ENCODE results near the gene SRD5A1. TPM values are rescaled to one million over a fixed set of nuclear protein-coding genes. Genes with fewer than 3 reads are reported as not detected.
A peak's percentile ranks its signal among the peaks of the same experiment; 100 is the strongest.

The SRD5A1 gene
- total and polyA plus RNA-seq, 11 donors = 0.80 to 6.7 (median 3.8) TPM

DNA sequence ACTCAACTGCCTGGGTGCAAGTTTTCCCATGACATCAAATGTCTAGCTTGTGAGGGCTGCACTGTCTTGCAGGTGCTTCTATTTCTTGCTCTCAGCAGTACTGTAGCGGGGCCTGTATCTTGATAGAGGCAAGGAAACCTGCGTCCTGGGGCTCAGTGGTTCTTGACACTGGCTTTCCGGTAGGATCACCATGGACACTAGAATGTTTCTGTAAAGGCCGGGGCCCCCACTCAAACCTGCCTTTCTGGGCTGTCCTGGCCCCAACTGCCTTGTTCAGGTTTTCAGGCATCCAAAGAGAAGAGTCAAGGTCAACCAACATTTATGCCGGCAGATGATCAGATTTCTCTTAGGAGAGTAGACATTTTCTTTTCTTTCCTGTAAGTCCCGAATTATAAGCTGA is 53.3 kb downstream of the SRD5A1 start:
- Histone ChIP-seq H3K4me1 (peaks cover 0 to 5% (median 0%) of the 10 kb centered on the region in 12 donors), H3K27me3 (peaks cover 0 to 20% (median 0%) of the 10 kb centered on the region in 9 donors), H3K9me3 (no peaks in the 10 kb centered on the region), H3K36me3 (no peaks in the 10 kb centered on the region), H3K27ac (no peak overlapping the region), H3K4me3 (peak overlapping the region in 3 of 12 donors; percentile 36 to 42 (median 36))
- WGBS, 4 donors = 49 to 53% (median 51%) methylated on average over 6 of the region's 6 CpGs
- intact Hi-C loops (cut with DNase I) = no loop called here
- DNase-seq = no peak
- TF ChIP-seq, protein P1, sequence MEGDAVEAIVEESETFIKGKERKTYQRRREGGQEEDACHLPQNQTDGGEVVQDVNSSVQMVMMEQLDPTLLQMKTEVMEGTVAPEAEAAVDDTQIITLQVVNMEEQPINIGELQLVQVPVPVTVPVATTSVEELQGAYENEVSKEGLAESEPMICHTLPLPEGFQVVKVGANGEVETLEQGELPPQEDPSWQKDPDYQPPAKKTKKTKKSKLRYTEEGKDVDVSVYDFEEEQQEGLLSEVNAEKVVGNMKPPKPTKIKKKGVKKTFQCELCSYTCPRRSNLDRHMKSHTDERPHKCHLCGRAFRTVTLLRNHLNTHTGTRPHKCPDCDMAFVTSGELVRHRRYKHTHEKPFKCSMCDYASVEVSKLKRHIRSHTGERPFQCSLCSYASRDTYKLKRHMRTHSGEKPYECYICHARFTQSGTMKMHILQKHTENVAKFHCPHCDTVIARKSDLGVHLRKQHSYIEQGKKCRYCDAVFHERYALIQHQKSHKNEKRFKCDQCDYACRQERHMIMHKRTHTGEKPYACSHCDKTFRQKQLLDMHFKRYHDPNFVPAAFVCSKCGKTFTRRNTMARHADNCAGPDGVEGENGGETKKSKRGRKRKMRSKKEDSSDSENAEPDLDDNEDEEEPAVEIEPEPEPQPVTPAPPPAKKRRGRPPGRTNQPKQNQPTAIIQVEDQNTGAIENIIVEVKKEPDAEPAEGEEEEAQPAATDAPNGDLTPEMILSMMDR (IDR thresholded peaks at IDR 0.05) = no peak
- no peak for TF ChIP-seq POLR2A (IDR thresholded peaks at IDR 0.05)
- ATAC-seq = no peak

DNA sequence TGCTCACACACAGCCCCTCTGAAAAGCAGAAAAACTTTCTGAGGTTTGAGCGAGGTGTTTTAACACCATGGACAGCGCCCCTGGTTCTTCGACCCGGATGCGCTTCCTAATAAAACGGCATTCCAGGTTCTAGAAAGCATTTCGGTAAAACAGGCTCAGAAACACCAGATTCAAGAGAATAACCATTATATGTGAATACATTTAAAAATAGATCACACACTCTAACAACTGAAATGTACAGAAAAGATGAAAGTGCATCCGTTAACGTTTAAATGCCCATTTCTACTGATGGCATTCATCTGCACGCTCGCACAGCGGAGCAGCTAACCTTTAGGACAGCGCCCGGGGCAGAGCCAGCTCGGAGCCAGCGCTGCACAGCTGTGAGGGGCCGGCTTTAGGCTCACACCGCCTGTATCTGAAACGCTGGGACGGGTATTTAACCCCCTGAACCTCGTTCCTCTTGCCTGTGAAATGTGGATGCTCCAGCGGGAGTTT is 53.7 kb downstream of the SRD5A1 start:
- H3K4me3 ChIP-seq = peak overlapping the region in 10 of 12 donors; percentile 32 to 55 (median 38)
- no peaks in the 10 kb centered on the region for H3K36me3 ChIP-seq
- TF ChIP-seq, protein P1 (IDR thresholded peaks at IDR 0.05) = no peak
- TF ChIP-seq POLR2A (IDR thresholded peaks at IDR 0.05) = no peak
- no peak for DNase-seq
- no peak overlapping the region for H3K27ac ChIP-seq
- H3K9me3 ChIP-seq = no peaks in the 10 kb centered on the region
- peaks cover 0 to 21% (median 0%) of the 10 kb centered on the region in 9 donors for H3K27me3 ChIP-seq
- WGBS, 4 donors = 1 to 3% (median 2%) methylated on average over 22 of the region's 22 CpGs
- intact Hi-C loops (cut with DNase I) = no loop called here
- ATAC-seq = peak; percentile 67 to 82 (median 74)
- H3K4me1 ChIP-seq = peaks cover 0 to 5% (median 0%) of the 10 kb centered on the region in 12 donors

GRCh38 chr5:6687505-6687904 is 54.3 kb downstream of the SRD5A1 start:
- TF ChIP-seq, protein P1 (IDR thresholded peaks at IDR 0.05) = no peak
- no peak for TF ChIP-seq POLR2A (IDR thresholded peaks at IDR 0.05)
- H3K4me3 ChIP-seq = peak overlapping the region in 4 of 12 donors; percentile 36 to 53 (median 43)
- no peak for ATAC-seq
- H3K36me3 ChIP-seq = no peaks in the 10 kb centered on the region
- H3K9me3 ChIP-seq = no peaks in the 10 kb centered on the region
- intact Hi-C loops (cut with DNase I) = no loop called here
- peaks cover 0 to 5% (median 0%) of the 10 kb centered on the region in 12 donors for H3K4me1 ChIP-seq
- H3K27me3 ChIP-seq = peaks cover 0 to 26% (median 0%) of the 10 kb centered on the region in 9 donors
- DNase-seq = no peak
- no peak overlapping the region for H3K27ac ChIP-seq
- WGBS, 4 donors = 73 to 86% (median 80%) methylated on average over 9 of the region's 9 CpGs

GRCh38 chr5:6692906-6693305 is 59.7 kb downstream of the SRD5A1 start:
- Histone ChIP-seq H3K27ac (no peak overlapping the region), H3K4me3 (no peak overlapping the region), H3K27me3 (peaks cover 0 to 25% (median 0%) of the 10 kb centered on the region in 9 donors), H3K9me3 (no peaks in the 10 kb centered on the region), H3K4me1 (no peaks in the 10 kb centered on the region), H3K36me3 (no peaks in the 10 kb centered on the region)
- no peak for DNase-seq
- intact Hi-C loops (cut with DNase I) = no loop called here
- no peak for TF ChIP-seq POLR2A (IDR thresholded peaks at IDR 0.05)
- TF ChIP-seq, protein P1 (IDR thresholded peaks at IDR 0.05) = no peak
- ATAC-seq = no peak
- WGBS, 4 donors = 58 to 66% (median 61%) methylated on average over 1 of the region's 1 CpG
